Activated CD4-positive, alpha-beta T cell treated with anti-CD3 and anti-CD28 coated beads, Interleukin-10, Interleukin-2, amounts not matched to agents 100 ng/mL and 50 ng/mL, durations not matched to agents 16 hours and 8 hours (primary cell): ENCODE results near the gene SLC16A8.

Experiments used
- DNase-seq: peaks from one replicate; pipeline ENCODE4 v3.0.0-alpha.2; 2020

Gene SLC16A8

DNA sequence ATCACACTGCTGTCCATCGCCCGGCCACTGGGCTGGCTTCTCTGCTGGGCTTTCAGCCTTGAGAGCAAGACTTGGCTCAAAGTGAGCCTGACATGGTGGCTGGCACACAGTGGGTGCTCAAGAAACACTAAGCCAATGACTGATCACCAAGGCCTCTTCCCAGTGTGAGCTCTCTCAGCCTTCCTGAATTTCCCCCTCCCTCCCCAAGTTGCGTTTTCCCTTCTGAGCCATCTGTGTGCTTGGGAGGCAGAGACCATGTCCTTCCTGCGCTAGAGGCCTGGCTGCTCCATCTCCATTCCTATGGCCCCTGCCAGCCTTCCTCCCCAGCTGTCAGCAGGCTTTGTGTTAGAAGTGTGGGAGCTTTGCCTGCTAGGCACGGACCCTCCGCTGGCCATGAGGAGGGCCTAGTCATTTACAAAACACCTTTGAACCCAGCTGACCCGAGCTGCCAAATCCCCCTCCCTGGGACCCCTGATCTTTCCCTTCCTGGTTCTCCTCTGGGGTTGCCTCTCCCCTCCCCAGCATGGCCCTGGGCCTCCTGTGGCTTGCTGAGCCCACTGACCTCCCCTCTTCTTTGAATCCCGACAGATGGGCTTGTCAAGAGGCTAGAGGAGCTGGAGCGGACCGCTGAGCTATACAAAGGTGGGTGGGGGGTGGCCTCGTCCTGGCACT lies 13.6 kb downstream of the SLC16A8 start:
- DNase-seq: no peak

DNA sequence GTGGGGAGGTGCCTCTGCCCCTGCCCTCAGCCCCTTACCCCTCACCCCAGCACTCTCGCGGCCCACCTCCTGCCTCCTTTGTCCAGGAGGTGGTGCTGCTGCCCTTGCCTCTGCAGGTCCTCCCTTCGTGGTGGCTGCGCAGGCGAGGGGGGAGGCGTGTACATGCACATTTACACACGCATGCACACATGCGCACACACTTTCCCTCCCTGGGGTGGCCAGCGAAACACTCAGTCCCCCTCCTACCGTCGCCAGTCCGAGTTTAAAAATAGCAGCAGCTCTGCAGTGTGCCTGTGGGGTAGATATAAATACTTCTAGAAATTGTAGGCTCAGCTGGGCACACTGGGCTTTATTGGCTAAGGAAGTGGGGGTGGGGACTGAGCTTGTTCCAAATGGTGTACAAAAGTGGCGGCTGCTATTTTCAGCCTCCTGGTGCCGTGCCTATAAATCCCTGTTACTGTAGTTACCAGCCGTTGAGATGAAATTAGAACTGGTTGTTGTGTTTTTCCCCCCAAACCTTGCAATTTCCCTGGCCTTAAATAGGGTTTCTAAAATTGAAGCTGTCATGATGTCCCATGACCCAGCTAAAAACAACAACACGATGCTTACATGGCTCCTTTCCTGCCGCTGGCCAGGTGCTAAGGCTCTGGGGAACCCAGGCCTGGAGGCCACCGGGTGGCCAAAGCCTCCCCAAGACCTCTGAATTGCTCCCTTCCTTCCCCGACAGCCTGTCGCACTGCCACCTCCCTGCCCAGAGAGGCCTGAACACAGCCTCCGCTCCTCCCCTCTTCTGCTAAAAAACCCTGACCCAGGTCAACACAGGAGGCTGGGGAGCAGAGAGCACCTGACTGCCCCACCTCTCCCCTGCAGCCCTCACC lies 14.4 kb downstream of the SLC16A8 start:
- no peak for DNase-seq

DNA sequence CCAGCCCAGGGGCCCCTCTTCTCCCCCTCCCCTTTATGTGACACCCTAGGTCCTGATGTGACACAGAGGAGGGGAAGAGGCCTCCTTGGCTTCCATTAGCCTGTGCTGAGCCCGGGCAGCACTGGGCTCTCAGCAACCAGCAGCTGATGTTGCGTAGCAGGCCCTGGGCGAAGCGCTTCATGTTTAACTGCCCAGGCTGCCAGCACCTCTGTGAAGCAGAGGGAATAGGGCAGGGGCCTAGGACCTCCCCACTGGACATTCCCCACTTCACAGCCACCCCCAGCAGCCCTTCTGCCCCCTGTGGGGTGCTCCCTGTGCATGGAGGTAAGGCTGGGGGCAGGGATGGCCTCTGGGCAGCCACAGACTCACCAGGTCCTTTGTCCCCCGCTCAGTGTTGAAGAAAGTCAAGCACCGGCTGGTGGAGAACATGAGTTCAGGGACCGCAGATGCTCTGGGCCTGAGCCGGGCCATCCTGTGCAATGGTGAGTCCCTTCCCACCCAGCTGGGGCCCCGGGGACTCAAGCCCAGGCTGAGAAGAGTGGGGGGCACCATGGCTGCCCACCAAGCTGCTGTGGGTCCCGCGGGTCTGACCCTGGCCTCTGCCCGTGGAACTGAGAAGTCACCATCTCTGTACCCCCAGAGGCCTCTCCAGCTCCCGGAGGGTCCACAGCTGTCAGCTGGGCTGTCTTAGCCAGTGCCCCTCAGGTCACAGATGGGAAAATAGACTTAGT lies 15.2 kb downstream of the SLC16A8 start:
- DNase-seq: no peak

DNA sequence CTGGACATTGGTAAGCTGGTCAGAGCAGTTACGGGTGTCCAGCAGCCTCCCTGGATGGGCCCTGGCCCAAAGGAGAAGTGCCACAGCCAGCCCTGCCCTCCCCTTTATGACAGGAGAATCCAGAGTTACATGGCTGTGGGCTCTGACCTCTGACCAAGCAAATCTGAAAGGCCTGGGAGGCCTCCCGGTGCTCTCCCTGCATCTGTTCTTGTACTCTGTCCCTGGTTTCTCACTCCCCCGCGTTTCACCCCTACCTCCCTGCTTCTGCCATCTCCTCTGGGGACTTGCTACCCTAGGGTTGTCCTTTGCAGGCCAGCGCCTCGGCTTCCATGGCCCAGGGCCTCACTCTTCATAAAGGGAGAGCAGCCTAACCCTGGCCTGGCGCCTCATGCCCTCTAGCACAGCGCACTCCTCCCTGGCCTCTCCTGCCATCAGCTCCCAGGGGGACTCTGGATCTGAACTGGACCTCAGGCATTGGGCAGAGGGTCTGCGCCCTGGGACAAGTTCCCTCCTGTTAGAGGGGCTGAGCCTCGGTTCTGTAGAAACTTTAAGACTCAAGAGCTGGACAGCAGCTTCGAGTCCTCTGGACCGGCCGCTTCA lies 16.1 kb downstream of the SLC16A8 start:
- no peak for DNase-seq

DNA sequence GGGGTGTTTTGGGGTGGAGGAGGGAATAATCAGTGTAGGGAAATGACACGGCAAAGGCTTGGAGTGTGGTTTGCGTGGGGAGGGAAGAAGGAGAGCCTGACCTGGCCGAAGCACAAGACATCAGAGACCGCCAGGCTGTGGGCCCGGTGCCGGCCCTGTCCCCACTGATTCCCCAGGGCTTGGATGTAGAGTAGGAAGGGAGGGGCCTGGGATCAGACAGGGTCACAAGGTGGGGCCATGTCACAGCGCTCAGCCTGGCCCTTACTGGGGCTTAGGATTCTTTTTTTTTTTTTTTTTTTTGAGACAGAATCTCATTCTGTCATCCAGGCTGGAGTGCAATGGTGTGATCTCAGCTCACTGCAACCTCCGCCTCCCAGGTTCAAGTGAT lies 17.0 kb downstream of the SLC16A8 start:
- DNase-seq: no peak

DNA sequence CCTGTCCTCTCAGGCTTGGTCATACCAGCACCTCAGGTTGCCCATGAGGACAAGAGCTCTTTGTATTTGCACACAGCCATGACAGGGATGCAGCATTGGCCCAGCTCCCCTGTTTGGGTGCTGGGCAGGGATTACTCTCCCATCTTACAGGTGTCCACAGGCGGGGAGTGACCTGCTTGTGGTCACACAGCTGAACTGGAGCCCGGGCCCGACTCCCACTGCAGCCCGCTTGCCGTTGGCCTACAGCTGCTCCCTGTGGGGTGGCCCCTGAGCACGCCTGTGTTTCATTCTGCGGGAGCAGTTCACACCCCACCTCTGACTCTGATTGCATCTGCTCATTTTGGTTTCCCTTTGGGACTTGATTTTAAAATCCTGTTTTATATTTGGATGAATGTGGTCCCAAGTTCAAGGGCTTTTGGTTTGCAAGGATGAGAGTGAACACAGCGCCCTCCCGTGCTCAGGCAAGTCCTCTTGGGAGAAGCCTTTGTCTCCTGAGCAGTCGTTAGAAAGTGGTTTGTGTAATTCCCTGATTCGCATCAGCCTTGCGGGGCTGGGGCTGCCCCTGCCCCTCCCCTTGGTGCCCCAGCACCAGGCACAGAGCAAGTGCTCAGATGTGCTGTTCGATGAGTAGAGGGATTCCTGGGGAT lies 17.5 kb downstream of the SLC16A8 start:
- DNase-seq: no peak

DNA sequence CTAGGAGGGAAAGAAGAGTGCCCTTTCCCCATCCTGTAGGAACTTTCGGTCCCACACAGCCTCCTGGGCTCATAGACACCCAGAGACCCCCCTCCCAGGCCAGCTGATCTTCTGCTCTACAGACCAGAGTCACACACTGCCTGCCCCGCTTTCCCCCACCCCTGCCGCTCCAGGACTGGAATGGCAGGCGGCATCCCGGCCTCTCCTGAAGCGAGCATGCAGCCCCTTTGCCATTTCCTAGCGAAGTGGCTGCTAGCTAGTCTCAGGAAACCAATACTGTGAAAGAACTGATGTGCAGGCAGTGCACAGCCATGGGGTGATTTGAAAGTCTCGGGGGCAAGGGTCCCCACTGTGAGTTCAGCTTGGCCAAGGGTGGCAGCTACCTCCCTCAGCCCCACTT lies 18.4 kb downstream of the SLC16A8 start:
- DNase-seq: no peak

DNA sequence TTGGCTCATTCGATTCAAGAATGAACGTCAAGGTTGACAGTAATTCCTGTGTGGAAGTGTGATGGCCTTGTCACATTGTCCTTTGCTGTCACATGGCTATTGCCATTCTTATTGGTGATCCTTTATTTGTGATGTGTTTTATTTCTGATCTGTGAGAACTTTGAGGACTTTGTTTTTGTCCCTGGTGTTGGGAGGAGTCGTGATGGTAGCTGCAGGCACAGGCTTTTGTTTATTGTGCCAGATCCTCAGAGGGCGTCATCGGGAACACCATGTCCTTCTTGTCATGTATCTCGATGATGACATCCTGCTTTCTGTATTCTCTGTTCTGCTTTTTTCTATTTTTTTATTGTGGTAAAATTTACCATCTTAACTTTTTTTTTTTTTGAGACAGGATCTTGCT lies 21.2 kb downstream of the SLC16A8 start:
- DNase-seq: no peak

DNA sequence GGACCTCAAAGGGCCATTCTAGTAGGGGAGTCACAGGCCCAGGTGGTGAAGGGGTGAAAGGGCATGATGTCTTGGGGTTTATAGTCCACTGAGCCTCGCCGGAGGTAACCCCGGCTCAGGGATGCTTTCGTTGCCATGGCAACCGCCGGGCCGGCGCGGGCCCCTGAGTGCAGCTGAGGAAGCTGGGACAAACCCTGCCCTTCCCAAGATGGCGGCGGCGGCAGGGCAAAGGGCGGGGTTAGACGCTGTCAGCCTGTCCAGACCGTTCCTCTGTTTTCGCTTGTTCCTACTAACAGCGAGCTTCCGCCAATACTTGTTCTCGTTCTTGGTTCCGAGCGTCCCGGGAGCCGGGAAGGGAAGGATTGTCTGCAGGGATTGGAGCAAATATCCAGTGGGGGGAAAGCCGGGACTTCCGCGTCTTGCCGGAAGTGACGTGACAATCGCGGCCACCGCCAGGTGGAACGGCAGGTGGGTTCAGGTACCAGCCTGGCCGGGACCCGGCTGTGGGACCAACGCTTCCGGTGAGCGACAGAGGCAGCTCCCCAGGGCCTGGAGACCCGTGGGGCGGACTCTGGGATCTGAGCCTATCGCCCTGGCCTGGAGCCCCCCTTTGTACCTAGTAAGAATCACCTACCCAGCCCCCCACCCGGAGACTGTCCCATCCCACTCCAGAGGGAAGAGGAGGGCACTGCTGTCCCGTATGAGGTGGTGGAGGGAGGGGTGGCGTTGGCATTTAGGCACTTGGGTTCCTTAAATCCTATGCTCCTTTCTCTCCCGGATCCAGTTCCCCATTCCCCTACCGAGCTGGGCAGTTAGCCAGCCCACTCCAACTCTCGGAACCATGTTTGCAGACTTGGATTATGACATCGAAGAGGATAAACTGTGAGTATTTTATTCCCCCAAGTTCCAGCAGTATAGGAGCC lies 26.8 kb downstream of the SLC16A8 start, which contains the start of gene PICK1:
TSS of gene PICK1 (plus strand) at position 436 of the 923 bp plus-strand sequence. CDS start at position 842, 406 bp downstream.
- peak; percentile 89 for DNase-seq

DNA sequence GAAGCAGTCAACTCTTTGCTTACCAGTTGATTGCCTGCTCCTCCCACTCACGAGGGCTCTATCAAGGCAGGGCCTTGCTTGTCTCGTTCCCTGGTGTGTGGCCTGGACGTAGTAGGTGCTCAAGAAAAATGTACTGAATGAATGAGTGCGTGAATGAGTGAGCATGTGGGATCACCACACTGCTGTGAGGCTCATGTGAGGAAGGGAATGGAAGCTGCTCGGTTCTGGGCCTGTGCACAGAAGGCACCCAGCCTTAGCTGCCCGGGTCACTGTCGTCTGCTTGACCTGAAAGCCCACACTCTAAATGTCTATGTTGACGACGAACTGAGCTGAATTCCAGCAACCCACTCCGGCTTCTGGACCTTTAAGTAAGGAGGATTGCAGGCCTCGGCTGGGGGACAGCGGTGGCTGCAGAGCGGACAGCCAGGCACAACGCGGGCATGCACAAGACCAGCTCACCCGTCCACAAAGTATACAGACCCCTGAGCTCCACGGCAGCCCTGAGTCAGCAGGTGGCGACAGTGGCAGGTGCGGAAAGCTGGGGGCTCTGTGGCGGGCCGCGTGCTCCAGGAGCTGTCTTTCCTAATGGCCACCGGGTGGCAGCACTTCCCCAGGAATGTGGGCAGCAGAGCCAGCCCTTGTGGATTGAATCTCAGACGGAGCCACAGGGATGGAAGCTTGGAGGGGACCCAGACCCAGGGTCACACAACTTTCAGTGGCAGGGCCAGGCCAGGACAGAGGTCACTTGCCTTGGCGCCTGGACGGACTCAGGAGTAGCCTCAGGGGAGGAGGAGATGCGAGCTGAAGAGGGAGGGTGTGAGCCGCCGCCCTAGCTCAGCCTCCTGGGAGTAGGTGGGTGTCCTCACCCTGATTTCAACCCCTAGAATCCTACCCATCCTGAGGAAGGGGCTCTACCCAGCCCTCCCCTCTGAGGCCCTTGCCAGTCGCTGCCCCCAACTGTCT lies 31.8 kb downstream of the SLC16A8 start:
- DNase-seq: peak; percentile 83

DNA sequence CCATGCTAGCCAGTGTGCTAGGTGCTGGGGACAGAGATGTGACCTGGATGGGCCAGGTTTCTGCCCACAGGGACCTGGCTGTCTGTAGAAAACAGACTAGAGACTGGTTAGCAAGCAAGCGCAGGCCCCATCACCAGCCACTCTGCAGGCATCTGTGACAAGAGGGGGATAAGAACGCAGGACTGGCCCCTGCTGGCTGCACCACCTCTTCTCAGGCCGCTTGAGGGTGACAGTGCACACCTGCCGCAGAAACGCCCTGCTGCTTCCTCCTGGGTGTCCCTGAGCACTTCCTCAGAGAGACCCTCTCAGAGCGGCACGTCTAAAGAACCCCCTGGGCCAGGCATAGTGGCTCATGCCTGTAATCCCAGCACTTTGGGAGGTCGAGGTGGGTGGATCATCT lies 32.7 kb downstream of the SLC16A8 start:
- DNase-seq: no peak

DNA sequence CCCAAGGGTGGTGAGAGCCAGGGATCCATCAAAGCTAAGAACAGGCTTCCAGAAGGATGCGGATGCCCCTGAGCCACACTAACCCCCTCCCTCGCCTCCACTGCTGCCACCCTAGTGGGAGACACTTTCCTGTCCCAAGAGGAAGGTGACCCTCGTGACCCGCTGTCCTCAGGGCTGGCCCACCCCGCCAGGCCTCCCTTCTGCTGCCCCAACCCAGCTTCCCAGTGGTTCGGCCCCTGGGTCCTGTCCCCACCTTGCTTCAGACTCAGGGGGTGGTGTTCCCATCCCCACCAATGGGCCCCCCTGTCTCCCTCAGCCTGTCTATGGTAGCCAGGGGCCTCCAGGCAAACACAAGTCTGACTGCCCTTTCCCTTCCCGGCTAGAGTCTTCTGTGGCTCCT lies 33.3 kb downstream of the SLC16A8 start:
- no peak for DNase-seq

DNA sequence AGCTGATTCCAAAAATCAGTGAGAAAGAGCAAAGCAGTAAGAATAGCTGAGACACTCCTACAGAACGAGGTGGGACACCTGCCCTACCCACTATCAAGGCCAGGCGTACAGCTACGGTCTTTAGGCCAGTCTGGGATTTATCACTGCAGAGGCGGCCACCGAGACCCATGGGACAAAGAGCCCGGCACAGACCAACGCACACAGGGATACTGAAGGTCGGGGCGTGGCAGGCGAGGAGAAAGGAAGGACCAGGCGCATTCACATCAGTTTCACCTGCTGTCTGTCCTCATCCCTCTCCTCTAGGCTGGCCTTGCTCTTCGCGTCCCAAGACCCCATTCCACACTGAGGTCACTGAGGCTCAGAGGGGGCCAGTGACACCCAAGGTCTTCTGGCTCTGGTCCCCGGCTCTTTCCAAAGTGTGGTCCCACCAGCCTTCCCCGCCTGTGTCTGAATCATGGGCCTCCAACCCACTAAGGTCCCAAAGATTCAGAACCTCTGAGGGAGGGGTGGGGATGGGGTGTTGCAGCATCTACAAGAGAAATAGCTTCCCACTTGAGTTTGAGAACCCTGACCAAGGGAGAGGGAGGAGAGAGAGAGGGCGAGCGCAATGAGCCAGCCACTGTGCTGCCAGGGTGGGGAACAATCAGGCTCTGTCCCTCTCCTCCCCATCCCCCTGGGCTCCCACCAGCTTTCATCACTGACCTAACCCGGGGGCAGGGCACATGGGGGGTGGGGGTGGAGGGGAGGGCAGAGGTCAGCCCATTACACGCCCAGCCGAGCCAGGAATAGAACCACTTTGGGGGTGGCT lies 34.0 kb downstream of the SLC16A8 start:
- no peak for DNase-seq

DNA sequence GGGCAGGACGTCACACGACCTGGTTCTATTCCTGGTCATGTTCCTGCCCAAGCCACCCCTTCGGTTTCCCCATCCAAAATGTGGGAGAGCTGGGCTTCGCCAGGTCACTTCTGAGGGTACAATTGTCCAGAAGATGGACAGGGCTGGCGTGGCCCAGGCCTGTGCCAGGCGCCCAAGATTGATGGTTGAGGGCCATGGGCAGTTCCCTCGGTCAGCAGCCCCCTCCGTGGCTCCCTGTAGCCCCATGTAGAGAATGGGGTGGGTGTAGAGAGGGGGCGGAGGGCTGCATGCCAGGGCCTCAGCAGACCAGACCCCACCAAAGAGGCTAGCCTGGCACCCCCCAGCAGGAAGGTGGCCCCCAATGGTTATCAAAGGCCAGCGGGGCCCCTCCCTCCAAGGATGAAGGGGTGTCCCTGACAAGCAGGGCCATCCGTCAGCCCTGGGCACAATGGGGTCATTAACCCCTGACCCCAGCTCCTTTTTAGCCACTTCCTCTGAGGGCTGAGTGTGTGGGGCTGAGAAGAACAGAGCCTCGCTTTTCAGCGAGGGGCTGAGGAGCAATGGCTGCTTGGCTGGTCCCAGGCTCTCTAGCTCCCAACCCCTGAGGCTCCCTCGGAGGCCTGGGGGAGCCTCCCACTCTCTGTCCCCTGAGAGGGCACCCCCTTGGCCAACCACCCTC lies 37.8 kb downstream of the SLC16A8 start:
- no peak for DNase-seq

DNA sequence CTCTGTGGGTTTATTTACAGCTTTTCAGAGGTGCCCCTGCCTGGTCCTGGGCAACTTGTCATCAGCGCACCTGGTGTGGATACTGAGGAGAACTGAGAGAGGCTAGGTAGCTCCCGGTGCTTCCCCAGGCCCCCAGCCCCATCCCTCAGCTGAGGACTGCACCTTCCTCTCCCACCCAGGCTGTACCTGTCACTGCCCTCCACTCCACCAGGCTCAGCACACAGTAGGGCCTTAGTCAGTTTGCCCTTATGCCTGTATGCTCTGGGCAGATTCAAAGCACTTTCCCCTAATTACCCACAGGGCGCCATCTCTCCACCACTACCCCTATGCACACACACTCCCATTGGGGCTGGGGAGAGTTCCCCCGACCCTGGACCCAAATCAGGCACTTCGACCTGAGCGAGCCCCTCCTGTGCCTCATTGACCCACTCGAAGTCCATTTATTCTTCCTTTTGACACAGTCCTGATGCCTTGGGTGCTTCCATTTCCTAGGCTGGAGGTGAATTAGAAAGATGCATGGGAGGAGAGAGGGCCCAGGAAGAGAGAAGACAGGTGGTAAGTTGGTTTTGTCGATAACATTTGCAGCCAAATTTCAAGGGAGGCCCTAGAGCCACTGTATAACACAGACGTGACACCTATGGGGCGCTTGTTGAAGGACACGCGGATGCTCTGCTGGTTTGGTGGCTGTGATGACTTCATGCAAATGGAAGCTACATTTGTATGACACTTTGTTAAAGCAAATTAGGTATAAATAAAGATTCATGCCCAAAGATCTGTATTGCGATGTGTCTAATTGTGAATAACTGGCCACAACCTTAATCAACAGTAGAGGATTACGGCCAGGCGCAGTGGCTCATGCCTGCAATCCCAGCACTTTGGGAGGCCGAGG lies 40.6 kb downstream of the SLC16A8 start:
- DNase-seq: no peak

DNA sequence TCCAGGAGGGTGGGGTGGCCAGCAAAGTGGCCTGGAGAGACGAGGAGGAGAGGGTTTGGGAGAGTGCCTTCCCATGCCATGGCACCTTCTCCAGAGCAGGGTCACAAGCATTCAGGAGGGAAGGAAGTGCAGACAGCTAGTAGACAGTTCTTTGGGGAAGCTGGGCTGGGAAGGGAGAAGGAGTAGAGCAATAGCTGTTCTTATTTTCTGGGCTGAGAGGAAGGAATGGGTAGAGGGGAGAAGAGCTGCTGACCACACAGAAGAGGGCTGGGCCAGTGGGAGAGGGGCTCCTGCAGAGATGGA lies 41.5 kb downstream of the SLC16A8 start:
- DNase-seq: no peak

DNA sequence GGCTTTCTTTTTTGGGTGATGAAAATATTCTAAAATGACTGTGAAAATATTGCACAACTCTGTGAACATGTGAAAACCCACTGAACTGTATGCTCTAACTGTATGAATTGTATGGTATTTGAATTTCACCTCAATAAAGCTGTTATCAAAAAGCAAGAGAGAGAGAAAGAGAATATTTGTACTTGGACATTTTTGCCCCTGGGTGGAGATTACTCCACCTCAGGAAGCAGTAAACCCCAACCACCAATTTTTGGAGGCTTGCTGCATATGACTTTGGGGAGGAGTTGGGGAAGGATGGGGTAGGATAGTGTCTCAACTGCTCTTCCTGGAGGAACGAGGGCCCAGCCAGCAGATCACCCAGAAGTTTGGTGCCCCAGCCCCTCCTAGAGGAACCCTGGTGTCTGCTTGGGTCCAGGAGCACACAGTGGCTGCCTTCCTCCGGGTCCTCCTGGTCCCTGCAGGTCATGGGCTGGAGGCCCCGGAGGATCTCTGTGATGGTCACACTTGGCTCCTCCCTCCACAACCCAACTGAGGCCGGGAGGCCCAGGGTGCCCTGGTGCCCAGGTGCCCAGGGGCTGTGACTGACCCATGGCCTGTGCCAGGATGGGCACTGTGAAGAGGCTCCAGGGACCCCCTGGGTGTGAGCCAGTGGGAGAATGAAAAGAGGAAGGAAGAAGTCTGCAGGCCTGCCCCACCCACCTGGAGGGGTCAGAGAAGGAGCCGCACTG lies 42.1 kb downstream of the SLC16A8 start:
- no peak for DNase-seq
